ACC112 (cell line): Measurements from ENCODE around the gene ETV1.

Experiments used
- H2AFZ ChIP-seq: fragments of 200-600 bp; sonication (generic); one replicate; pipeline ENCODE4 v1.6.0; 2017; ENCODE audit warnings: antibody characterized with exemption, low read length; ENCODE audit not compliant: unreplicated experiment
- H3K27ac ChIP-seq: fragments of 200-600 bp; sonication (generic); 2 replicates; pipeline ENCODE4 v1.5.1; 2014; ENCODE audit warnings: low read depth, mild to moderate bottlenecking, antibody characterized with exemption, low read length, moderate library complexity
- H3K27me3 ChIP-seq: fragments of 200-600 bp; sonication (generic); 2 replicates; pipeline ENCODE4 v1.6.1; 2014; ENCODE audit warnings: mild to moderate bottlenecking, antibody characterized with exemption, low read length, moderate library complexity, mixed read lengths; ENCODE audit not compliant: insufficient read depth
- H3K36me3 ChIP-seq: fragments of 200-600 bp; sonication (generic); 2 replicates; pipeline ENCODE4 v1.6.1; 2016; ENCODE audit warnings: mild to moderate bottlenecking, antibody characterized with exemption, low read length, moderate library complexity, mixed read lengths; ENCODE audit not compliant: insufficient read depth
- H3K4me1 ChIP-seq: fragments of 200-600 bp; sonication (generic); one replicate; pipeline ENCODE4 v1.6.1; 2016; ENCODE audit warnings: low read length, mixed read lengths; ENCODE audit not compliant: insufficient read depth, unreplicated experiment, control insufficient read depth
- H3K4me3 ChIP-seq: fragments of 200-600 bp; sonication (generic); 2 replicates; pipeline ENCODE4 v1.5.1; 2014; ENCODE audit warnings: mild to moderate bottlenecking, low read depth, low read length
- H3K79me2 ChIP-seq: fragments of 200-600 bp; sonication (generic); one replicate; pipeline ENCODE4 v1.6.0; 2016; ENCODE audit warnings: low read length; ENCODE audit not compliant: control insufficient read depth, unreplicated experiment, insufficient read depth

ETV1 gene

DNA sequence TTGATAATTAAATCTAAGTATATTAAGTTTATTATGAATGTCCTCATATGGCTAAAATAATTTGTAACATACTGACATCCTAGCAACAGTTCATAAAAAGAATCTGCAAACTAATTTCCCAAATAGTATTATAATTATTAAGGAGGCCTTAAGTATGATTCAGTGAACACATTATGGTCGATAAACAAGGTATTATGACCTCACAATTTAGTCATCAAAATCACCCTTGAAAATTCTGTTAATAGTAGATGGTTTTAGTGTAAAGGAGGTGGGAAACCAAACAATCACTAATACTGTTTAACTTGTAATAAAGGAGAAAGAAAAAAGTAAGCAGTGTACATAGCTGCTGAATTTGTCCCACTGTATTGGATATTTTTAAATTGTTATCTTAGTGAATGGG is 2.1 kb downstream of the ETV1 start:
- H3K27me3 ChIP-seq = no peaks in the 10 kb centered on the region
- H2AFZ ChIP-seq = peak overlapping the region; percentile 62
- H3K27ac ChIP-seq = peak overlapping the region; percentile 9; the same call in 1 of the 2 replicates
- peak overlapping the region; percentile 76 for H3K4me3 ChIP-seq
- peaks cover 24% of the 10 kb centered on the region for H3K4me1 ChIP-seq
- no peaks in the 10 kb centered on the region for H3K79me2 ChIP-seq
- no peaks in the 10 kb centered on the region for H3K36me3 ChIP-seq

DNA sequence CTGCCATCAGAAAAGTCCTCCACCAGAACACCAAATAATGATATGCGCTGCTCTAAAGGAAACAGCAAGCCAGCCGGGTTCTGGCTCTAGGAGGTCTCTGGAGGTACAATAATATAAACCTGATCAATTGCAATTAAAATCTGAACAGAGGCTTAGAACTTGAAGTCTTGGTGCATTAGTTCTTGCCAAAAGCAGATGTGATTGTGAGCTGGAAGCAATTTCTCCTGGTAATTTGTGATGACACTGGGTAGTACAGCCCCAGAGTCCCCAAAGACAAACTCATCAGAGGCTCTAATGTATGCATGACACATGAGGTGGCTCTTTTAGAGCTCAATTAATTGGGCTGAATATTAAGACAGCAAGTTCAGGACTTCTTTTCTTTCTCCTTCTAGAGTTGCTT is 3.3 kb downstream of the ETV1 start:
- no peaks in the 10 kb centered on the region for H3K79me2 ChIP-seq

GRCh38 chr7:13984831-13985685 is 4.4 kb downstream of the ETV1 start:
- no peaks in the 10 kb centered on the region for H3K27me3 ChIP-seq
- no peaks in the 10 kb centered on the region for H3K79me2 ChIP-seq
- H3K4me3 ChIP-seq = peak overlapping the region; percentile 18
- no peaks in the 10 kb centered on the region for H3K36me3 ChIP-seq
- no peak overlapping the region for H3K27ac ChIP-seq
- H2AFZ ChIP-seq = no peak overlapping the region
- peaks cover 44% of the 10 kb centered on the region for H3K4me1 ChIP-seq

More for the DNA sequence above, 3.3 kb downstream of the ETV1 start:
- H3K4me3 ChIP-seq = peak overlapping the region; percentile 18; the same call in 1 of the 2 replicates
- no peaks in the 10 kb centered on the region for H3K27me3 ChIP-seq
- H3K36me3 ChIP-seq = no peaks in the 10 kb centered on the region
- H2AFZ ChIP-seq = no peak overlapping the region
- H3K4me1 ChIP-seq = peaks cover 34% of the 10 kb centered on the region
- H3K27ac ChIP-seq = no peak overlapping the region

DNA sequence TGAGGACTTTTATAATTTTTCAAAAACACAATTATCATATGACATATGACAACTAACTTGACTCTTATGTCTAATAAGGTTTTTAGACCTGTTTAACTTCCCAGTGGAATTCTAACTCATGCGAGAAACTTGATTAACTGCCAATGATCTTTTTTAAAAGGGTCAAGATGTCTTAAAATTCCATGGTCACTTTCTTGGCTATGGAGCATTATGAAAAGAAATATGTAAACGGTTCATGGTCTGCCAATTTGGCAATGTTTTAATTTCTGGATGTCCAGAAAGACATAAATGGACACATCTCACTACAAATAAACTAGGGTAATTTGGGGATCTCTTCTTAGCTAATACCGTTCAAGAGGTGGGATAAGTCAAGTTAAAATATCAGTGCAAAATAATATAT is 5.4 kb downstream of the ETV1 start:
- Histone ChIP-seq H3K27me3 (no peaks in the 10 kb centered on the region), H2AFZ (no peak overlapping the region), H3K4me1 (peaks cover 52% of the 10 kb centered on the region), H3K4me3 (no peak overlapping the region), H3K27ac (no peak overlapping the region), H3K36me3 (no peaks in the 10 kb centered on the region), H3K79me2 (peaks cover under 1% of the 10 kb centered on the region)

DNA sequence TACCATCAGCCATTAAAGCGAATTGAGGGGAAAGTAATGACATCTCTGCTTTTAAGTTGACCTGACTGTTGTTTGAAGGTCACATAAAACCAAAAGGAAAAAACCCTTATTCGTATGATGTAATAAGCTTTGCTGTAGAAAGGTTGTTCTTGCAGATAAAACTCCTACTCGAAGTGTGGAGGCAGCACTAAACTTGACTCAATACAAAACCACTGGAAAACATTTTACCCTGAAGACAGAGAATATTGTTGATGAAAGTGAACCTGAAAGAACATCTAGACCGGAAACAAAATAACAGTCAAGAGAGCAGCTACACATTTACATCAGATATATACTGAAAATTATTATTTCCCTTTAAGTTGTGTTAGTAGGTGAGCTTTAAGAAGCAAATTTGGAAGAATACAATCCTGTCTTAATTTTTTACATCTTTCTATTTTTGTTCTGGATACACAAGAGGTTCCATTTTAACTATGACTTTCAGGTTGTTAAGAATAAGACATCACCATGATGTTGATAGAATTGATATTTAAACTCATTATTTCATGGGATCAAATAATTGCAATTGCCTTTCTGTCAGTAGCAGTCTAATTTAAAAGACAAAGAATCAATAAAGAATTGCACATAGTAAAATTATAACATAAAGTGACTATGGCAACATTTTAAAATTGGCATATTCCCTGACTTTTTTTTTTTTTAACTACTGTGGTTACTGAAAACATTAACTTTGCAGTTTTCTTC is 6.4 kb downstream of the ETV1 start:
- Histone ChIP-seq H3K27me3 (no peaks in the 10 kb centered on the region), H2AFZ (no peak overlapping the region), H3K4me1 (peaks cover 55% of the 10 kb centered on the region), H3K36me3 (no peaks in the 10 kb centered on the region), H3K4me3 (peak overlapping the region; percentile 38; the same call in 1 of the 2 replicates), H3K79me2 (peaks cover 3% of the 10 kb centered on the region), H3K27ac (no peak overlapping the region)

GRCh38 chr7:13981070-13981469 is 8.4 kb downstream of the ETV1 start:
- H3K79me2 ChIP-seq = peaks cover 3% of the 10 kb centered on the region
- no peak overlapping the region for H2AFZ ChIP-seq
- peak overlapping the region; percentile 68; the same call in 1 of the 2 replicates for H3K4me3 ChIP-seq
- peaks cover 5% of the 10 kb centered on the region for H3K36me3 ChIP-seq
- no peaks in the 10 kb centered on the region for H3K27me3 ChIP-seq
- H3K27ac ChIP-seq = peak overlapping the region; percentile 86
- H3K4me1 ChIP-seq = peaks cover 55% of the 10 kb centered on the region

GRCh38 chr7:13980474-13980873 is 9.0 kb downstream of the ETV1 start:
- H3K27ac ChIP-seq = peak overlapping the region; percentile 86
- H3K36me3 ChIP-seq = peaks cover 8% of the 10 kb centered on the region
- H3K79me2 ChIP-seq = peaks cover 3% of the 10 kb centered on the region
- peaks cover 54% of the 10 kb centered on the region for H3K4me1 ChIP-seq
- H2AFZ ChIP-seq = peak overlapping the region; percentile 76
- H3K27me3 ChIP-seq = no peaks in the 10 kb centered on the region
- peak overlapping the region; percentile 68 for H3K4me3 ChIP-seq

- H3K27ac ChIP-seq = peak overlapping the region; percentile 86
- H3K79me2 ChIP-seq = peaks cover 3% of the 10 kb centered on the region
- H3K4me3 ChIP-seq = peak overlapping the region; percentile 68
- H3K4me1 ChIP-seq = peaks cover 48% of the 10 kb centered on the region
- peak overlapping the region; percentile 76 for H2AFZ ChIP-seq
- no peaks in the 10 kb centered on the region for H3K27me3 ChIP-seq
- peaks cover 8% of the 10 kb centered on the region for H3K36me3 ChIP-seq
These were observed 9.6 kb downstream of the ETV1 start for GRCh38 chr7:13979671-13980435.

GRCh38 chr7:13976594-13976993 is 12.9 kb downstream of the ETV1 start:
- no peaks in the 10 kb centered on the region for H3K27me3 ChIP-seq
- peaks cover 25% of the 10 kb centered on the region for H3K4me1 ChIP-seq
- peaks cover 8% of the 10 kb centered on the region for H3K36me3 ChIP-seq
- H3K27ac ChIP-seq = no peak overlapping the region
- H3K4me3 ChIP-seq = no peak overlapping the region
- H3K79me2 ChIP-seq = peaks cover 3% of the 10 kb centered on the region
- no peak overlapping the region for H2AFZ ChIP-seq

DNA sequence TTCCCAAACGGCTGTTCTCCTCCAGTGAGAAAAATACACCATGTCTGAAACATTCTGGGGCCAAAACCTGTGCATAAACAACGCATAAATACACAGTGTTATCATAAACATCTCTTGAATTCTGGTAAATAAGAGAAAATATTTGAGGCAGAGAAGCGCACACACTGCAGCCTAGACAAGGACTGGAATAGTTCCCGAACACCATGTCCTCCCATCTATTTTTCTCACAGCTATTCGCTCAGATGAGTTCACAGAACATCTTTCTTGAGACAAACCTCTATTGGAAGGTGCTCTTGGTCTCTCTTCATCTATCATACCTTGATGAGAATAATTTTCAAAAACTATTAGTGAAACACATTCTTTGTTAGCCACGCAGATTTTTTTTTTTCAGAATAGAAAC is 24.4 kb downstream of the ETV1 start:
- no peaks in the 10 kb centered on the region for H3K27me3 ChIP-seq
- H3K4me3 ChIP-seq = no peak overlapping the region
- H3K79me2 ChIP-seq = no peaks in the 10 kb centered on the region

More for the DNA sequence above, 24.4 kb downstream of the ETV1 start:
- Histone ChIP-seq H2AFZ (no peak overlapping the region), H3K36me3 (no peaks in the 10 kb centered on the region), H3K4me1 (no peaks in the 10 kb centered on the region), H3K27ac (no peak overlapping the region)
